H1 (cell line): ENCODE data around the gene TTC24.

Experiments
- BACH1 ChIP-seq: IDR thresholded peaks from 2 replicates; pipeline ENCODE4 v1.6.1; 2012; ENCODE audit warnings: low read length, improper control_type of control experiment
- BCL11A ChIP-seq, 2 experiments: IDR thresholded peaks; one replicate each; pipeline ENCODE4 v1.6.1; 2011; ENCODE audit warnings: low read depth in 2 of 2, low read length in 2 of 2, mild to moderate bottlenecking in 2 of 2
- CHD7 ChIP-seq: fragments of 300-600 bp; sonication (generic); IDR thresholded peaks from 2 replicates; pipeline ENCODE4 v1.7.1; 2012; ENCODE audit warnings: low read length, moderate library complexity, mild to moderate bottlenecking, inconsistent platforms; ENCODE audit not compliant: insufficient replicate concordance
- CTCF ChIP-seq, 3 experiments: IDR thresholded peaks; 1 replicate in 2 of 3; 2 replicates in 1 of 3; pipeline versions ENCODE4 v1.5.1 to v1.6.1; 2011; ENCODE audit warnings: low read length in 3 of 3, mild to moderate bottlenecking in 3 of 3, inconsistent platforms in 2 of 3, low read depth in 1 of 3, moderate library complexity in 1 of 3; ENCODE audit not compliant: insufficient read depth in 1 of 3; ENCODE audit errors: control extremely low read depth in 1 of 3
- EZH2 ChIP-seq: fragments of 200-600 bp; sonication (generic); IDR thresholded peaks from 2 replicates; pipeline ENCODE4 v1.7.1; 2012; ENCODE audit warnings: low read depth, mild to moderate bottlenecking, moderate library complexity, low read length, inconsistent platforms; ENCODE audit not compliant: severe bottlenecking
- KDM1A ChIP-seq: fragments of 200-600, 300-600 bp; sonication (generic); IDR thresholded peaks from 2 replicates; pipeline ENCODE4 v1.7.1; 2016; ENCODE audit warnings: mild to moderate bottlenecking, low read length, borderline replicate concordance
- POLR2A ChIP-seq, 2 experiments: IDR thresholded peaks; 1 replicate in 1 of 2; 2 replicates in 1 of 2; pipeline ENCODE4 v1.6.1; 2011; ENCODE audit warnings: low read depth in 2 of 2, low read length in 2 of 2, mild to moderate bottlenecking in 2 of 2; ENCODE audit errors: control extremely low read depth in 1 of 2
- POU5F1 ChIP-seq: IDR thresholded peaks from 2 replicates; pipeline ENCODE4 v1.6.1; 2011; ENCODE audit warnings: low read depth, mild to moderate bottlenecking, low read length, moderate library complexity
- SIX5 ChIP-seq: IDR thresholded peaks from 2 replicates; pipeline ENCODE4 v1.6.1; 2011; ENCODE audit warnings: mild to moderate bottlenecking, low read depth, low read length
- YY1 ChIP-seq: IDR thresholded peaks from 2 replicates; pipeline ENCODE4 v1.6.1; 2011; ENCODE audit warnings: low read depth, mild to moderate bottlenecking, low read length
- ZNF274 ChIP-seq: IDR thresholded peaks from 2 replicates; pipeline ENCODE4 v1.7.0; 2012; ENCODE audit warnings: low read length, borderline replicate concordance; ENCODE audit errors: extremely low read depth

GRCh38 chr1:156549831-156550230 lies 29.7 kb upstream of the TTC24 start:
- no peak for TF ChIP-seq ZNF274
- TF ChIP-seq CTCF (IDR thresholded peaks at IDR 0.05; ENCODE audit: control extremely low read depth in 1 of 3, insufficient read depth in 1 of 3, low read depth in 1 of 3, low read length in 3 of 3), result no peak
- TF ChIP-seq CHD7, result no peak
- TF ChIP-seq EZH2, result no peak
- TF ChIP-seq SIX5, result no peak
- no peak for TF ChIP-seq KDM1A
- no peak for TF ChIP-seq POU5F1
- TF ChIP-seq BACH1, result no peak
- no peak for TF ChIP-seq BCL11A (IDR thresholded peaks at IDR 0.05; ENCODE audit: low read depth in 2 of 2, low read length in 2 of 2)
- no peak for TF ChIP-seq POLR2A (IDR thresholded peaks at IDR 0.05; ENCODE audit: control extremely low read depth in 1 of 2, low read depth in 2 of 2, low read length in 2 of 2)
- no peak for TF ChIP-seq YY1
